K562 (cell line): ENCODE measurements around the gene CD82. TPM values are rescaled to one million over a fixed set of nuclear protein-coding genes. Genes with fewer than 3 reads are reported as not detected.

Experiments
- DIDO1 ChIP-seq: fragments of 450-650 bp; IDR thresholded peaks from 2 replicates; pipeline ENCODE4 v1.6.1; 2016; ENCODE audit warnings: low read depth, missing biosample characterization, missing genetic modification characterization
- E2F3 ChIP-seq: fragments of 250-450 bp; sonication (Bioruptor Pico); IDR thresholded peaks from 2 replicates; pipeline ENCODE4 v1.4.0; 2020; ENCODE audit warnings: mild to moderate bottlenecking
- KLF13 ChIP-seq: fragments of 450-650 bp; IDR thresholded peaks from 2 replicates; pipeline ENCODE4 v1.6.1; 2016; ENCODE audit warnings: missing genetic modification characterization, low read depth, mild to moderate bottlenecking, missing compliant biosample characterization, moderate library complexity, borderline replicate concordance
- LARP7 ChIP-seq: fragments of 450-650 bp; IDR thresholded peaks from 2 replicates; pipeline ENCODE4 v1.6.1; 2016
- MYBL2 ChIP-seq, 2 experiments: fragments of 450-650 bp in 1 of 2; sonication (generic) in 1 of 2; formaldehyde crosslinking in 1 of 2; IDR thresholded peaks; 2 replicates each; pipeline versions ENCODE4 v1.6.1 to v1.8.1; 2017 to 2022; ENCODE audit warnings: borderline replicate concordance in 1 of 2, inconsistent platforms in 1 of 2, low read depth in 1 of 2, mild to moderate bottlenecking in 1 of 2, missing genetic modification reagents in 1 of 2, moderate library complexity in 1 of 2
- POLR2G ChIP-seq: fragments of 200-400 bp; formaldehyde crosslinking; IDR thresholded peaks from 2 replicates; pipeline ENCODE4 v1.6.1; 2017; ENCODE audit warnings: low read depth, mild to moderate bottlenecking, antibody characterized with exemption, low read length, moderate library complexity
- THRAP3 ChIP-seq: fragments of 450-650 bp; IDR thresholded peaks from 2 replicates; pipeline ENCODE4 v1.6.1; 2016; ENCODE audit warnings: mild to moderate bottlenecking, inconsistent platforms, borderline replicate concordance
- TSC22D4 ChIP-seq: fragments of 450-650 bp; IDR thresholded peaks from 2 replicates; pipeline ENCODE4 v1.6.1; 2016; ENCODE audit warnings: missing genetic modification characterization, missing biosample characterization, control low read depth
- ZNF740 ChIP-seq, 3 experiments: fragments of 200-800 bp in 1 of 3; sonication (Bioruptor generic) in 1 of 3; sonication (generic) in 1 of 3; formaldehyde crosslinking in 1 of 3; IDR thresholded peaks; 2 replicates each; pipeline versions ENCODE4 v1.6.1 to v1.8.0; 2016 to 2022; ENCODE audit warnings: mild to moderate bottlenecking in 2 of 3, missing compliant biosample characterization in 2 of 3, missing genetic modification characterization in 2 of 3, missing genetic modification reagents in 1 of 3
- polyA plus RNA-seq, 8 experiments: library from polyadenylated mRNA; depleted of rRNA in 4 of 8; stranded (reverse) in 5 of 8; unstranded in 3 of 8; fragments of >200 nt; fragmentation: Nextera tagmentation in 2 of 8; fragmentation: Illumina TruSeq in 1 of 8; extraction: Ambion mirVana in 2 of 8; extraction: Trizol in 1 of 8; gene quantifications; 2 replicates each; pipeline versions ENCODE4 v1.2.1 to v1.2.3, GENCODE V29; 2011 to 2014; ENCODE audit warnings: inconsistent platforms in 1 of 8, missing spikeins in 1 of 8
- total RNA-seq, 7 experiments: library from RNA; depleted of rRNA in 6 of 7; stranded (reverse); fragments of >200 nt in 6 of 7; fragmentation: Illumina TruSeq in 2 of 7; extraction: Trizol in 2 of 7; gene quantifications; 2 replicates each; pipeline versions ENCODE4 v1.2.1 to v1.2.3, GENCODE V29; 2011 to 2021; ENCODE audit warnings: low replicate concordance in 1 of 7
- TF ChIP-seq, protein P1 (sequence below), 2 experiments: fragments of 450-650 bp in 1 of 2; sonication (generic) in 1 of 2; formaldehyde crosslinking in 1 of 2; IDR thresholded peaks; 2 replicates each; pipeline versions ENCODE4 v1.7.1 to v1.9.0; 2016 to 2022; ENCODE audit warnings: inconsistent platforms in 1 of 2, mild to moderate bottlenecking in 1 of 2, missing genetic modification reagents in 1 of 2
- TF ChIP-seq, protein P2 (sequence below): fragments of 450-650 bp; IDR thresholded peaks from 2 replicates; pipeline ENCODE4 v1.6.1; 2016; ENCODE audit warnings: borderline replicate concordance

CD82 gene
- total and polyA plus RNA-seq, 9 of the 15 experiments (the other 6 are each of a cell fraction or from before 2014, with no cell fraction given) = 0.27 to 9.4 (median 3.0) TPM

DNA sequence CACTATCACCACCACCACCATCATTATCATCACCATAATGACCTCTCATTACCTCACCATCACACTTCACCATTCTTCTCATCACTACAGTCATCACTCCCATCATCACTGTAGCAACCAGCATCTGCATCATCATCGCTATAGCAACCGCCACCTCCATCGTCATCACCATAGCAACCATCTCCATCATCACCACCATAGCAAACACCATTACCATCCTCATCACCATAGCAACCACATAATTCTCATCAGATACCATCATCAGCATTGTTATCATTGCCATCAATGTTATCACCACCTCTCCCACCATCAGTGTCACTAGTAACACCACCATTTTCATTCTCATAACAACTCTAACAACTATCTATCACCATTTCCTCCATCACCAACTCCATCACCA, 23.1 kb upstream of the CD82 start (continued):
- TF ChIP-seq, protein P1, sequence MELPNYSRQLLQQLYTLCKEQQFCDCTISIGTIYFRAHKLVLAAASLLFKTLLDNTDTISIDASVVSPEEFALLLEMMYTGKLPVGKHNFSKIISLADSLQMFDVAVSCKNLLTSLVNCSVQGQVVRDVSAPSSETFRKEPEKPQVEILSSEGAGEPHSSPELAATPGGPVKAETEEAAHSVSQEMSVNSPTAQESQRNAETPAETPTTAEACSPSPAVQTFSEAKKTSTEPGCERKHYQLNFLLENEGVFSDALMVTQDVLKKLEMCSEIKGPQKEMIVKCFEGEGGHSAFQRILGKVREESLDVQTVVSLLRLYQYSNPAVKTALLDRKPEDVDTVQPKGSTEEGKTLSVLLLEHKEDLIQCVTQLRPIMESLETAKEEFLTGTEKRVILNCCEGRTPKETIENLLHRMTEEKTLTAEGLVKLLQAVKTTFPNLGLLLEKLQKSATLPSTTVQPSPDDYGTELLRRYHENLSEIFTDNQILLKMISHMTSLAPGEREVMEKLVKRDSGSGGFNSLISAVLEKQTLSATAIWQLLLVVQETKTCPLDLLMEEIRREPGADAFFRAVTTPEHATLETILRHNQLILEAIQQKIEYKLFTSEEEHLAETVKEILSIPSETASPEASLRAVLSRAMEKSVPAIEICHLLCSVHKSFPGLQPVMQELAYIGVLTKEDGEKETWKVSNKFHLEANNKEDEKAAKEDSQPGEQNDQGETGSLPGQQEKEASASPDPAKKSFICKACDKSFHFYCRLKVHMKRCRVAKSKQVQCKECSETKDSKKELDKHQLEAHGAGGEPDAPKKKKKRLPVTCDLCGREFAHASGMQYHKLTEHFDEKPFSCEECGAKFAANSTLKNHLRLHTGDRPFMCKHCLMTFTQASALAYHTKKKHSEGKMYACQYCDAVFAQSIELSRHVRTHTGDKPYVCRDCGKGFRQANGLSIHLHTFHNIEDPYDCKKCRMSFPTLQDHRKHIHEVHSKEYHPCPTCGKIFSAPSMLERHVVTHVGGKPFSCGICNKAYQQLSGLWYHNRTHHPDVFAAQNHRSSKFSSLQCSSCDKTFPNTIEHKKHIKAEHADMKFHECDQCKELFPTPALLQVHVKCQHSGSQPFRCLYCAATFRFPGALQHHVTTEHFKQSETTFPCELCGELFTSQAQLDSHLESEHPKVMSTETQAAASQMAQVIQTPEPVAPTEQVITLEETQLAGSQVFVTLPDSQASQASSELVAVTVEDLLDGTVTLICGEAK (IDR thresholded peaks at IDR 0.05) = peak; percentile 82
- TF ChIP-seq, protein P1 (CRISPR knock-in tag; IDR thresholded peaks at IDR 0.05) = no peak
- TF ChIP-seq THRAP3 (0 out of 2 replicates have a peak, but pooled peaks have one; percentile 49), ZNF740 (CRISPR knock-in tag; IDR thresholded peaks at IDR 0.05) (no peak), ZNF740 (tag; IDR thresholded peaks at IDR 0.05) (no peak), TSC22D4 (tag) (0 out of 2 replicates have a peak, but pooled peaks have one; percentile 96), KLF13 (tag) (no peak), E2F3 (CRISPR knock-in tag) (no peak), MYBL2 (IDR thresholded peaks at IDR 0.05; ENCODE audit: low read depth) (no peak), MYBL2 (CRISPR knock-in tag; IDR thresholded peaks at IDR 0.05; ENCODE audit: borderline replicate concordance) (no peak), POLR2G (no peak), DIDO1 (tag) (no peak), LARP7 (peak; percentile 90; the same call in 1 of the 2 replicates)
- TF ChIP-seq, protein P2, sequence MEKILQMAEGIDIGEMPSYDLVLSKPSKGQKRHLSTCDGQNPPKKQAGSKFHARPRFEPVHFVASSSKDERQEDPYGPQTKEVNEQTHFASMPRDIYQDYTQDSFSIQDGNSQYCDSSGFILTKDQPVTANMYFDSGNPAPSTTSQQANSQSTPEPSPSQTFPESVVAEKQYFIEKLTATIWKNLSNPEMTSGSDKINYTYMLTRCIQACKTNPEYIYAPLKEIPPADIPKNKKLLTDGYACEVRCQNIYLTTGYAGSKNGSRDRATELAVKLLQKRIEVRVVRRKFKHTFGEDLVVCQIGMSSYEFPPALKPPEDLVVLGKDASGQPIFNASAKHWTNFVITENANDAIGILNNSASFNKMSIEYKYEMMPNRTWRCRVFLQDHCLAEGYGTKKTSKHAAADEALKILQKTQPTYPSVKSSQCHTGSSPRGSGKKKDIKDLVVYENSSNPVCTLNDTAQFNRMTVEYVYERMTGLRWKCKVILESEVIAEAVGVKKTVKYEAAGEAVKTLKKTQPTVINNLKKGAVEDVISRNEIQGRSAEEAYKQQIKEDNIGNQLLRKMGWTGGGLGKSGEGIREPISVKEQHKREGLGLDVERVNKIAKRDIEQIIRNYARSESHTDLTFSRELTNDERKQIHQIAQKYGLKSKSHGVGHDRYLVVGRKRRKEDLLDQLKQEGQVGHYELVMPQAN = 0 out of 2 replicates have a peak, but pooled peaks have one; percentile 36
